Measurements from ENCODE around the gene MCFD2.

- TF ChIP-seq, protein P1, sequence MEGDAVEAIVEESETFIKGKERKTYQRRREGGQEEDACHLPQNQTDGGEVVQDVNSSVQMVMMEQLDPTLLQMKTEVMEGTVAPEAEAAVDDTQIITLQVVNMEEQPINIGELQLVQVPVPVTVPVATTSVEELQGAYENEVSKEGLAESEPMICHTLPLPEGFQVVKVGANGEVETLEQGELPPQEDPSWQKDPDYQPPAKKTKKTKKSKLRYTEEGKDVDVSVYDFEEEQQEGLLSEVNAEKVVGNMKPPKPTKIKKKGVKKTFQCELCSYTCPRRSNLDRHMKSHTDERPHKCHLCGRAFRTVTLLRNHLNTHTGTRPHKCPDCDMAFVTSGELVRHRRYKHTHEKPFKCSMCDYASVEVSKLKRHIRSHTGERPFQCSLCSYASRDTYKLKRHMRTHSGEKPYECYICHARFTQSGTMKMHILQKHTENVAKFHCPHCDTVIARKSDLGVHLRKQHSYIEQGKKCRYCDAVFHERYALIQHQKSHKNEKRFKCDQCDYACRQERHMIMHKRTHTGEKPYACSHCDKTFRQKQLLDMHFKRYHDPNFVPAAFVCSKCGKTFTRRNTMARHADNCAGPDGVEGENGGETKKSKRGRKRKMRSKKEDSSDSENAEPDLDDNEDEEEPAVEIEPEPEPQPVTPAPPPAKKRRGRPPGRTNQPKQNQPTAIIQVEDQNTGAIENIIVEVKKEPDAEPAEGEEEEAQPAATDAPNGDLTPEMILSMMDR (IDR thresholded peaks at IDR 0.05), result no peak
- no peak for TF ChIP-seq POLR2A (IDR thresholded peaks at IDR 0.05)
Observed at GRCh38 chr2:46945671-46946070, 30.1 kb upstream of the MCFD2 start.
